ENCODE data around the gene CST3.

The CST3 gene

GRCh38 chr20:23646106-23646873 is 8.5 kb upstream of the CST3 start:
- no peak overlapping the region for H3K4me3 ChIP-seq (replicated peaks in 1 of 2; ENCODE audit: low read depth in 2 of 2, low read length in 2 of 2)
- DNase-seq (ENCODE audit: low read depth in 2 of 2) = no peak
- no peak for TF ChIP-seq CTCF (IDR thresholded peaks at IDR 0.05; ENCODE audit: low read depth, low read length)

GRCh38 chr20:23645575-23645974 is 7.8 kb upstream of the CST3 start:
- H3K4me3 ChIP-seq (replicated peaks in 1 of 2; ENCODE audit: low read depth in 2 of 2, low read length in 2 of 2) = no peak overlapping the region
- TF ChIP-seq CTCF (IDR thresholded peaks at IDR 0.05; ENCODE audit: low read depth, low read length) = no peak
- no peak for DNase-seq (ENCODE audit: low read depth in 2 of 2)

- DNase-seq (ENCODE audit: low read depth in 2 of 2) = no peak
- no peak for TF ChIP-seq CTCF (IDR thresholded peaks at IDR 0.05; ENCODE audit: low read depth, low read length)
- H3K4me3 ChIP-seq (replicated peaks in 1 of 2; ENCODE audit: low read depth in 2 of 2, low read length in 2 of 2) = no peak overlapping the region
Measured at GRCh38 chr20:23644164-23644563, 6.4 kb upstream of the CST3 start.

- no peak for DNase-seq (ENCODE audit: low read depth in 2 of 2)
- no peak for TF ChIP-seq CTCF (IDR thresholded peaks at IDR 0.05; ENCODE audit: low read depth, low read length)
- H3K4me3 ChIP-seq (replicated peaks in 1 of 2; ENCODE audit: low read depth in 2 of 2, low read length in 2 of 2) = no peak overlapping the region
Measured at GRCh38 chr20:23643659-23644058, 5.9 kb upstream of the CST3 start.

DNA sequence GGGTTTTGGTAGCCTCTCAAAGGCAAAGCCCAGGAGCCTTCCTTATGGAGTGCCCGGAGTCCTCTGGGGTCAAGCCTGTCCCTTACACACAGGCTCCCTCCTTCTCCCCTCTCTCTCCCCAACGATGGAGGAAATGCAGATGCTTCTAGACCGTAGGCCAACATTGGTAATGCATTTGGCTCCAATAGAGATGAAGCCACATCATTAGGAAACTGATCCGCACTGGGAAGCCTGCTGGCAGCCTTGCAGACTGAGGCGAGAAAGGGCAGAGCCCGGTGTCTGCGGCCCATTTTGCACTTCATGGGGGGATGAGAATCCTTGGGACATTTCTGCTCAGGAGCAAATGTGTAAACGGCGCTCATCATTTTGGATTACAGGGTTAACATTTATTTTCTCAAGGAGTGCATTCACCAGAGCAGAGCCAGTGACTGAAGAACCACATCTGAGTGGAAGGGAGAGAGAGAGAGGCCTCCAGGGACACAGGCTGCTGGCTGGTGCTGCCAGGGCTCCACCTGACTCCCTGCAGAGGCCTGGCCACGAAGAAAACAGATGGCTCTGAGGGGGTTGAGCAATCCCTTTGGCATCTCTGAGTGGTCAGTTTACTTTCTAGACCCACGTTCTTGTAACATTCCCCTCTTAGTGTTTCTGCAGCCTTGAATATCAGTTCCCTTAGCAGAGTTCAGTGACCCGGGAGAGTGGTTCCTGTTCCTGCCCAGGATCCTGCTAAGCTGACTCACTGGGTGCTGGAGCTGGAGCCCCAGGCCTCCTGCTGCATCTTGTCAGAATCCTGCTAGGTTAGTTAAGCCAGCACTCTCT is 4.4 kb upstream of the CST3 start:
- DNase-seq (ENCODE audit: low read depth in 2 of 2) = peak; percentile 74 to 84
- TF ChIP-seq CTCF (IDR thresholded peaks at IDR 0.05; ENCODE audit: low read depth, low read length) = no peak
- H3K4me3 ChIP-seq (replicated peaks in 1 of 2; ENCODE audit: low read depth in 2 of 2, low read length in 2 of 2) = no peak overlapping the region

- no peak for TF ChIP-seq CTCF (IDR thresholded peaks at IDR 0.05; ENCODE audit: low read depth, low read length)
- no peak overlapping the region for H3K4me3 ChIP-seq (replicated peaks in 1 of 2; ENCODE audit: low read depth in 2 of 2, low read length in 2 of 2)
- no peak for DNase-seq (ENCODE audit: low read depth in 2 of 2)
Measured at GRCh38 chr20:23640671-23641667, 3.2 kb upstream of the CST3 start.
